K562 (cell line): ENCODE data around the gene ESCO1. TPM values are rescaled to one million over a fixed set of nuclear protein-coding genes. Genes with fewer than 3 reads are reported as not detected.

Experiments
- ATAC-seq: fragments of 200-7000 bp; cut with Tn5 transposase; 3 replicates; pipeline ENCODE4 v1.9.1; 2020; ENCODE audit warnings: moderate library complexity
- BruUV-seq: library from RNA; stranded (reverse); fragments of 400-500 nt; replicated peaks from 2 replicates; lab custom pipeline; 2021; lab: Mats Ljungman, UMichigan
- CTCF ChIA-PET: fragments of 300-600 bp; formaldehyde crosslinking; extraction: SDS; loops from one replicate; lab custom pipeline; 2021; ENCODE audit warnings: low intra/inter-chr PET ratio; lab: Yijun Ruan, JAX
- POLR2A ChIA-PET: fragments of 300-600, 350-650 bp; sonication (Branson Sonifier 250); formaldehyde crosslinking; extraction: SDS; loops from one replicate; lab custom pipeline; 2021; ENCODE audit warnings: antibody characterized with exemption, inconsistent platforms; lab: Yijun Ruan, JAX
- DNase-seq, 4 experiments: peaks; one replicate each; pipeline versions ENCODE4 v3.0.0 to v3.0.0-alpha.2; 2011 to 2018; ENCODE audit warnings: low spot score in 3 of 4, mixed read lengths in 3 of 4; ENCODE audit errors: extremely low read depth in 1 of 4
- FAIRE-seq: peaks from 2 replicates; lab custom pipeline; 2011; peaks lifted over from hg19 to GRCh38; lab: Jason Lieb, UNC
- H2AFZ ChIP-seq: 2 replicates; pipeline ENCODE4 v1.6.0; 2011; ENCODE audit warnings: low read depth, low read length, control low read depth, inconsistent platforms
- H3K27ac ChIP-seq: fragments of 200-600 bp; 3 replicates; pipeline ENCODE4 v1.8.0; 2011; ENCODE audit warnings: low read depth, mild to moderate bottlenecking, control low read depth, inconsistent platforms, low read length, moderate library complexity, mixed read lengths; ENCODE audit errors: extremely low read depth
- H3K27me3 ChIP-seq, 2 experiments: fragments of 300-600 bp in 1 of 2; 2 replicates in 1 of 2; 3 replicates in 1 of 2; pipeline versions ENCODE4 v1.6.0 to v1.8.0; 2011; ENCODE audit warnings: inconsistent platforms in 2 of 2, low read length in 2 of 2, mild to moderate bottlenecking in 1 of 2, mixed read lengths in 1 of 2, moderate library complexity in 1 of 2; ENCODE audit not compliant: control insufficient read depth in 2 of 2, insufficient read depth in 2 of 2
- H3K36me3 ChIP-seq: fragments of 300-600 bp; 3 replicates; pipeline ENCODE4 v1.8.0; 2011; ENCODE audit warnings: mild to moderate bottlenecking, low read length, inconsistent platforms; ENCODE audit not compliant: control insufficient read depth, insufficient read depth
- H3K4me1 ChIP-seq, 2 experiments: fragments of 200-600 bp in 1 of 2; replicated peaks in 1 of 2; 2 replicates in 1 of 2; 3 replicates in 1 of 2; pipeline versions ENCODE4 v1.5.1 to v1.8.0; 2011; ENCODE audit warnings: inconsistent platforms in 2 of 2, low read length in 2 of 2, mild to moderate bottlenecking in 1 of 2, mixed read lengths in 1 of 2, moderate library complexity in 1 of 2; ENCODE audit not compliant: control insufficient read depth in 2 of 2, insufficient read depth in 2 of 2
- H3K4me2 ChIP-seq: 2 replicates; pipeline ENCODE4 v1.6.1; 2011; ENCODE audit warnings: low read length, control low read depth, inconsistent platforms, mixed read lengths; ENCODE audit not compliant: insufficient read depth
- H3K4me3 ChIP-seq: fragments of 200-600 bp; sonication (generic), shearing (Covaris generic); 2 replicates; pipeline ENCODE4 v1.5.1; 2016; ENCODE audit warnings: control low read depth, inconsistent platforms
- H3K79me2 ChIP-seq: fragments of 200-600 bp; 3 replicates; pipeline ENCODE4 v1.8.0; 2011; ENCODE audit warnings: low read length, inconsistent platforms; ENCODE audit not compliant: control insufficient read depth, insufficient read depth
- H3K9ac ChIP-seq, 2 experiments: 2 replicates each; pipeline versions ENCODE4 v1.6.0 to v1.6.1; 2011; ENCODE audit warnings: low read depth in 2 of 2, low read length in 2 of 2, control low read depth in 1 of 2, inconsistent platforms in 1 of 2, mild to moderate bottlenecking in 1 of 2, mixed read lengths in 1 of 2; ENCODE audit not compliant: insufficient read depth in 1 of 2
- H3K9me1 ChIP-seq: one replicate; pipeline ENCODE4 v1.6.0; 2011; ENCODE audit warnings: inconsistent platforms, mild to moderate bottlenecking, low read length, moderate library complexity; ENCODE audit not compliant: control insufficient read depth, insufficient read depth
- H3K9me3 ChIP-seq: replicated peaks from 2 replicates; pipeline ENCODE4 v1.5.1; 2011; ENCODE audit warnings: low read depth, low read length, inconsistent platforms; ENCODE audit not compliant: control insufficient read depth, insufficient read depth
- H4K20me1 ChIP-seq: replicated peaks from 2 replicates; pipeline ENCODE4 v1.6.1; 2011; ENCODE audit warnings: low read length, inconsistent platforms, mixed read lengths; ENCODE audit not compliant: control insufficient read depth, insufficient read depth
- ATF2 ChIP-seq: sonication (generic); formaldehyde crosslinking; IDR thresholded peaks from 2 replicates; pipeline ENCODE4 v1.8.1; 2022; ENCODE audit warnings: missing genetic modification reagents
- CTBP1 ChIP-seq: fragments of 450-650 bp; IDR thresholded peaks from 2 replicates; pipeline ENCODE4 v1.6.1; 2016; ENCODE audit warnings: borderline replicate concordance
- E4F1 ChIP-seq: fragments of 250-450 bp; sonication (Bioruptor Pico); IDR thresholded peaks from 2 replicates; pipeline ENCODE4 v1.5.0; 2021; ENCODE audit warnings: mild to moderate bottlenecking, borderline replicate concordance
- ELF2 ChIP-seq: fragments of 250-450 bp; sonication (Bioruptor Pico); IDR thresholded peaks from 2 replicates; pipeline ENCODE4 v1.5.0; 2021; ENCODE audit warnings: mild to moderate bottlenecking
- ESRRA ChIP-seq: fragments of 450-650 bp; IDR thresholded peaks from 2 replicates; pipeline ENCODE4 v1.6.1; 2014; ENCODE audit warnings: low read depth, mild to moderate bottlenecking, moderate library complexity, borderline replicate concordance
- EWSR1 ChIP-seq: fragments of 450-650 bp; IDR thresholded peaks from 2 replicates; pipeline ENCODE4 v1.6.1; 2018; ENCODE audit warnings: borderline replicate concordance, mild to moderate bottlenecking, low read depth, moderate library complexity; ENCODE audit not compliant: partially characterized antibody
- HEY1 ChIP-seq: fragments of 250-450 bp; sonication (Bioruptor Pico); IDR thresholded peaks from 2 replicates; pipeline ENCODE4 v1.5.0; 2020; ENCODE audit warnings: mild to moderate bottlenecking, moderate library complexity, borderline replicate concordance
- HIVEP1 ChIP-seq: fragments of 250-450 bp; sonication (Bioruptor Pico); IDR thresholded peaks from 2 replicates; pipeline ENCODE4 v1.4.0; 2020; ENCODE audit warnings: mild to moderate bottlenecking
- TRIM24 ChIP-seq, 2 experiments: fragments of 450-650 bp; IDR thresholded peaks; 2 replicates each; pipeline ENCODE4 v1.6.1; 2016
- ZNF217 ChIP-seq: sonication (generic); formaldehyde crosslinking; IDR thresholded peaks from 2 replicates; pipeline ENCODE4 v1.8.0; 2022; ENCODE audit warnings: mild to moderate bottlenecking, missing genetic modification reagents
- ZNF324 ChIP-seq: fragments of 250-450 bp; sonication (Bioruptor Pico); IDR thresholded peaks from 2 replicates; pipeline ENCODE4 v1.4.0; 2020; ENCODE audit warnings: mild to moderate bottlenecking
- WGBS: fragments of 100-300 bp; shearing (Covaris generic); methylation state at CpG from one replicate; pipeline ENCODE4 v1.1.6; 2016; ENCODE audit warnings: low coverage, mixed read lengths; ENCODE audit not compliant: insufficient coverage; ENCODE audit errors: missing lambda C conversion rate; 5-methylcytosine and 5-hydroxymethylcytosine counted together
- in situ Hi-C: fragments of 300-500 bp; cut with MboI; formaldehyde crosslinking; loops from 4 replicates; pipeline ENCODE4 v1.15.0; 2018; ENCODE audit warnings: inconsistent platforms, mixed read lengths
- intact Hi-C: fragments of 100-400 bp; cut with micrococcal nuclease; formaldehyde crosslinking; loops from 2 replicates; pipeline ENCODE4 v1.14.2; 2022
- polyA plus RNA-seq, 8 experiments: library from polyadenylated mRNA; depleted of rRNA in 4 of 8; stranded (reverse) in 5 of 8; unstranded in 3 of 8; fragments of >200 nt; fragmentation: Nextera tagmentation in 2 of 8; fragmentation: Illumina TruSeq in 1 of 8; extraction: Ambion mirVana in 2 of 8; extraction: Trizol in 1 of 8; gene quantifications; 2 replicates each; pipeline versions ENCODE4 v1.2.1 to v1.2.3, GENCODE V29; 2011 to 2014; ENCODE audit warnings: inconsistent platforms in 1 of 8, missing spikeins in 1 of 8
- total RNA-seq, 7 experiments: library from RNA; depleted of rRNA in 6 of 7; stranded (reverse); fragments of >200 nt in 6 of 7; fragmentation: Illumina TruSeq in 2 of 7; extraction: Trizol in 2 of 7; gene quantifications; 2 replicates each; pipeline versions ENCODE4 v1.2.1 to v1.2.3, GENCODE V29; 2011 to 2021; ENCODE audit warnings: low replicate concordance in 1 of 7

ESCO1 gene
- total and polyA plus RNA-seq, 9 of the 15 experiments (the other 6 are each of a cell fraction or from before 2014, with no cell fraction given), result 15.0 to 31.3 (median 19.6) TPM

GRCh38 chr18:21513741-21514140 lies 86.8 kb downstream of the ESCO1 start:
- no peaks in the 10 kb centered on the region for H4K20me1 ChIP-seq
- H3K79me2 ChIP-seq, result no peaks in the 10 kb centered on the region
- BruUV-seq, result no TSS peak
- H3K9ac ChIP-seq, result no peak overlapping the region
- H3K4me1 ChIP-seq, result no peaks in the 10 kb centered on the region
- H2AFZ ChIP-seq, result no peak overlapping the region
- H3K4me3 ChIP-seq, result no peak overlapping the region
- 0 out of 3 replicates have a peak, but pooled peaks cover 3% of the 10 kb centered on the region for H3K36me3 ChIP-seq
- no peak overlapping the region for H3K4me2 ChIP-seq
- 54% methylated on average over 5 of the region's 5 CpGs for WGBS
- intact Hi-C loops, result no loop called here
- H3K9me3 ChIP-seq, result no peaks in the 10 kb centered on the region
- FAIRE-seq (no peak), ATAC-seq (no peak), DNase-seq (no peak)
- no peaks in the 10 kb centered on the region for H3K27me3 ChIP-seq
- TF ChIP-seq HIVEP1 (CRISPR knock-in tag) (no peak), CTBP1 (no peak), ZNF324 (CRISPR knock-in tag) (no peak), TRIM24 (IDR thresholded peaks at IDR 0.05) (no peak), HEY1 (CRISPR knock-in tag) (no peak), EWSR1 (no peak), ESRRA (no peak), E4F1 (CRISPR knock-in tag) (no peak), ATF2 (CRISPR knock-in tag) (no peak), ELF2 (CRISPR knock-in tag) (no peak), ZNF217 (CRISPR knock-in tag) (no peak)
- H3K27ac ChIP-seq, result no peak overlapping the region
- H3K9me1 ChIP-seq, result no peaks in the 10 kb centered on the region
- ChIA-PET CTCF (no interaction called here), POLR2A (interaction anchor here (0.7 to 1.2 kb wide), 2 partner anchors 9 to 227 kb away, joined by 3 to 7 read pairs; partner anchors contain the start of gene MIB1)
- in situ Hi-C loops, result no loop called here
